Parathyroid adenoma (tissue), 2 donors: ENCODE measurements around the gene SMARCAD1.

Source experiments
- H2AFZ ChIP-seq: fragments of 300-600 bp; sonication (generic); one replicate; pipeline ENCODE4 v1.7.0; 2017; ENCODE audit warnings: antibody characterized with exemption, mild to moderate bottlenecking
- H3K27ac ChIP-seq: fragments of 300-600 bp; sonication (generic); one replicate; pipeline ENCODE4 v1.7.0; 2017
- H3K27me3 ChIP-seq: fragments of 300-600 bp; sonication (generic); one replicate; pipeline ENCODE4 v1.7.0; 2017; ENCODE audit warnings: low read length; ENCODE audit not compliant: control insufficient read depth, insufficient read depth
- H3K36me3 ChIP-seq: fragments of 300-600 bp; sonication (generic); one replicate; pipeline ENCODE4 v1.7.0; 2017; ENCODE audit warnings: low read length; ENCODE audit not compliant: control insufficient read depth, insufficient read depth
- H3K4me1 ChIP-seq: fragments of 300-600 bp; sonication (generic); one replicate; pipeline ENCODE4 v1.7.0; 2017; ENCODE audit warnings: control low read depth
- H3K4me2 ChIP-seq: fragments of 300-600 bp; sonication (generic); one replicate; pipeline ENCODE4 v1.7.0; 2017; ENCODE audit warnings: low read length
- H3K4me3 ChIP-seq: fragments of 300-600 bp; sonication (generic); one replicate; pipeline ENCODE4 v1.7.0; 2017; ENCODE audit warnings: low read depth, low read length
- H3K79me2 ChIP-seq: fragments of 300-600 bp; sonication (generic); one replicate; pipeline ENCODE4 v1.7.0; 2017; ENCODE audit warnings: control low read depth
- H3K9ac ChIP-seq: fragments of 300-600 bp; sonication (generic); one replicate; pipeline ENCODE4 v1.7.0; 2017; ENCODE audit warnings: mild to moderate bottlenecking
- H3K9me3 ChIP-seq: fragments of 300-600 bp; sonication (generic); one replicate; pipeline ENCODE4 v1.7.0; 2017; ENCODE audit warnings: low read length; ENCODE audit not compliant: control insufficient read depth
- CTCF ChIP-seq: fragments of 300-600 bp; sonication (generic); IDR thresholded peaks from one replicate; pipeline ENCODE4 v1.7.0; 2017; ENCODE audit warnings: antibody characterized with exemption, mild to moderate bottlenecking
- donor health status: primary hyperparathyroidism.

The SMARCAD1 gene

GRCh38 chr4:94277534-94277933 lies 69.9 kb downstream of the SMARCAD1 start:
- H3K4me2 ChIP-seq: no peak overlapping the region
- no peaks in the 10 kb centered on the region for H3K4me1 ChIP-seq
- H3K27ac ChIP-seq: no peak overlapping the region
- H2AFZ ChIP-seq: no peak overlapping the region
- no peaks in the 10 kb centered on the region for H3K79me2 ChIP-seq
- TF ChIP-seq CTCF: no peak
- no peak overlapping the region for H3K4me3 ChIP-seq
- no peak overlapping the region for H3K9ac ChIP-seq
- no peaks in the 10 kb centered on the region for H3K27me3 ChIP-seq
- no peaks in the 10 kb centered on the region for H3K9me3 ChIP-seq
- H3K36me3 ChIP-seq: no peaks in the 10 kb centered on the region

- H2AFZ ChIP-seq: no peak overlapping the region
- H3K9me3 ChIP-seq: no peaks in the 10 kb centered on the region
- H3K4me2 ChIP-seq: no peak overlapping the region
- H3K27ac ChIP-seq: no peak overlapping the region
- H3K27me3 ChIP-seq: no peaks in the 10 kb centered on the region
- no peak overlapping the region for H3K4me3 ChIP-seq
- TF ChIP-seq CTCF: no peak
- H3K9ac ChIP-seq: no peak overlapping the region
- H3K36me3 ChIP-seq: no peaks in the 10 kb centered on the region
- H3K4me1 ChIP-seq: no peaks in the 10 kb centered on the region
- H3K79me2 ChIP-seq: no peaks in the 10 kb centered on the region
These were observed 71.1 kb downstream of the SMARCAD1 start for GRCh38 chr4:94278781-94279180.

- Histone ChIP-seq H3K27ac (no peak overlapping the region), H3K79me2 (no peaks in the 10 kb centered on the region), H2AFZ (no peak overlapping the region), H3K36me3 (no peaks in the 10 kb centered on the region), H3K9me3 (no peaks in the 10 kb centered on the region), H3K4me3 (no peak overlapping the region), H3K9ac (no peak overlapping the region), H3K27me3 (no peaks in the 10 kb centered on the region), H3K4me1 (no peaks in the 10 kb centered on the region), H3K4me2 (no peak overlapping the region)
- no peak for TF ChIP-seq CTCF
These were observed 77.2 kb downstream of the SMARCAD1 start for GRCh38 chr4:94284889-94285288.

GRCh38 chr4:94285666-94286065 lies 78.0 kb downstream of the SMARCAD1 start:
- Histone ChIP-seq H3K36me3 (no peaks in the 10 kb centered on the region), H3K9ac (no peak overlapping the region)

More at GRCh38 chr4:94285666-94286065, 78.0 kb downstream of the SMARCAD1 start:
- no peak for TF ChIP-seq CTCF
- Histone ChIP-seq H3K27me3 (no peaks in the 10 kb centered on the region), H3K4me2 (no peak overlapping the region), H3K4me3 (no peak overlapping the region), H3K27ac (no peak overlapping the region), H3K9me3 (no peaks in the 10 kb centered on the region), H3K79me2 (no peaks in the 10 kb centered on the region), H3K4me1 (no peaks in the 10 kb centered on the region), H2AFZ (no peak overlapping the region)
